Dedifferentiated amniotic fluid mesenchymal stem cell (primary cell): ENCODE measurements around the gene MRPL19.
A peak's percentile ranks its signal among the peaks of the same experiment; 100 is the strongest.

ENCODE experiments used
- DNase-seq: peaks from one replicate; pipeline ENCODE4 v3.0.0-alpha.2; 2016; ENCODE audit errors: extremely low spot score

Gene MRPL19

DNA sequence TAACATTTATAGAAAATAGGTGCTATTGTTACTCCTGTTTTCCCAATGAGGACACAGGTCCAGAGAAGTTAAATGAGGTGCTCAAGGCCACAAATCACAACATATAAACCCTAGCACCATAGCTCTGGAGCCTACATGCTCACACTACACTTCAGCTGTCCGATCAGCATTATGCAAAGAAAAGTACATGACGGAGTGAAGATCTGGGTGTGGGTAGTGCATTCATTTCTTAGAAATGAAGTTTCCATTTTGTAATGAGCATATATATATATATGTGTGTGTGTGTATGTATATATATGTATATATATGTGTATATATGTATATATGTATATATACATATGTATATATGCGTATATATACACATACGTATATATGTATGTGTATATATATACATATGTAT lies 30.2 kb upstream of the MRPL19 start:
- DNase-seq = no peak

- no peak for DNase-seq
Observed at GRCh38 chr2:75616933-75617332, 29.6 kb upstream of the MRPL19 start.

DNA sequence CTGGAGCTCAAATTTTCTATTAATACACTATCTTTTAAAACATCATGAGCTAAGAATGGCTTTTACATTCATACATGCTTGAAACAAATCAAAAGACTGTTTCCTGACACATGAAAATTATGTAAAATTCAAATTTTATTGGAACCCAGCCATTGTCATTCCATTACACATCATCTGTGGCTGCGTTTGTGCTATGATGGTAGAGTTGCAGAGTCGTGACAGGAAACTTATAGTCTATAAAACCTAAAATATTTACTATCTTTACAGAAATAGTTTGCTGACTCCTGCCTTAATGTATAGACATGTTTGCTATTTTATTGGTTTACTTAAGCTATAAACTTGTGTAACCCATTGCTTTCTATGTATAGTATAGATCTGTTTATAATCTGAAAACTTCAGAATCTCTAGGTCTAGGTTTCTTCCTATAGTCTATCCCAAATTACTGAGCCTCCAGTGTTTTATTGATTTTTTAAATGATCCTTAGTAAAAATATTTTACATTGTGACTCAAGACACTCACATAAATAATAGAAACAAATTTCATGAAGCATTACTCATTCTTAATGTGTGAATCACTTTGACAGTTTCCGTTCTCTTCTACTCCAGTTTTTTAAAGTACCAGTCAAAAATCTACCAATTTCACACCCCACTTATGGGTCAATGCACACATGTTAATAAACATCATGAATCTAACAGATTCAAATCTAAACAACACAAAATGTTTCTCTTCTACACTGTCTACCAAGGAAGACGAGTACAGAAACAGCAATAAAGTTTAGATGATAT lies 26.4 kb upstream of the MRPL19 start:
- no peak for DNase-seq

GRCh38 chr2:75621228-75621627 lies 25.4 kb upstream of the MRPL19 start:
- no peak for DNase-seq

GRCh38 chr2:75622500-75622899 lies 24.1 kb upstream of the MRPL19 start:
- DNase-seq = no peak

DNA sequence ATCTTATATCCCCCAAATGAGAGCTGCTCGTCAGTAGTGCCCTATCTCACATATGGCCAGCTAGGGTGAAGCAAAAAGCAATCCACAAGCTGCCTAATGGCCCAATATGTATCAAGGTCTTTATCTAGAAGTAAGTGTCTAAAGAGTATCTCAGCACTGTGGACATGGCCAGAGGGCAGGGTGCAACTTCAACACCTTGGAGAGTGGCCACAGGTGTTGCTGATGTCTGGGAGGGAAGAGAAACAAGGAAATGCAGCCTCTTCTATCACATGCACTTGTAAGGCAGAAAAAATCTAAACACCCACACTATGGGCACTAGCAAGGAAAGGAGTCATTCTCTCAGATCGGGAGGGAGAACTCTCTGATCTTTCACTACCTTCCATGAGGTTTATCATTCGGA lies 23.7 kb upstream of the MRPL19 start:
- DNase-seq = no peak

- DNase-seq = peak; percentile 66
Observed at GRCh38 chr2:75627902-75628504, 18.6 kb upstream of the MRPL19 start.

GRCh38 chr2:75632091-75632701 lies 14.4 kb upstream of the MRPL19 start:
- no peak for DNase-seq

GRCh38 chr2:75632813-75633212 lies 13.8 kb upstream of the MRPL19 start:
- no peak for DNase-seq

- no peak for DNase-seq
Observed at GRCh38 chr2:75633620-75634019, 13.0 kb upstream of the MRPL19 start.

DNA sequence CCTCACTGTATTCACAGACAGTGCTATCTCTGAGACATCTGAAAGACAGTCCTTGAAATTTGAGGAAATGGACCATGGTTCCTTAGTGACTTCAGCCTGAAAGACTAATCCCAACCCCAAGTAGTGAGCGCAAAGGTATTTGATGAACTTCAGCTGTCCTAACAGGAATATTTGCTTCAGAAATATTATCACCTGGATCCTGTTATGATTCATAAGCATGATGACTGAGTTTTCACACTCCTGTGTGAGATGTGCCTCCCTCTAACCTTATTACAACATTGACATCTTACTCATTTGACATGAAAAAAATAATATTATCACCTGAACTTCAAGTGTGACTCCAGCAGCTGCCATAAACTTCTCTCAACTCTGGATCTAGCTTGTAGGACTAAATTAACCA lies 11.6 kb upstream of the MRPL19 start:
- no peak for DNase-seq

- DNase-seq = no peak
Observed at GRCh38 chr2:75637568-75637967, 9.0 kb upstream of the MRPL19 start.

DNA sequence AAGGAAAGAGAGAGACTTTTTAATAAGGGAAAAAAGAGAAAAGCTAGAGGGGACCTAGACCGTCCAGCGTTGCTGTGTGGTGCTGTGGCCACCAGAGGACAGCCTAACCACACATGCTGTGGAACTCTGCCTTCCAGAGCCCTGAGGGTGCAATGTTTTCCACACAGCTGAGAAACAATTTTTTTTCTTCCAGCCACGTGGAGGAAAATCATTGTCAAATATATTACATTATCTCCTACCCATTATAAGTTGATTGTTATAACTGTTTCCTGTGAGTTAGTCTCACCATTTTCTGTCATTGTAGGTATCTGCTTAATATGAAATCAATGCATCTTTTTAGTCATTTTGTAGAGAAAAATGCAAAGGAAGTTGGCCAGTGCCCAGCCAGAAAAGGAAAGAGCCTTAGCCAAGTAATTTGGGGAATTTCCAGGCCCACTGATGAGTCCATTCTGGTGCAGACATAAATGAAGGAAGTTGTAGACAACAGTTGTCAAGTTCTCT lies 5.9 kb upstream of the MRPL19 start:
- DNase-seq = peak; percentile 84

DNA sequence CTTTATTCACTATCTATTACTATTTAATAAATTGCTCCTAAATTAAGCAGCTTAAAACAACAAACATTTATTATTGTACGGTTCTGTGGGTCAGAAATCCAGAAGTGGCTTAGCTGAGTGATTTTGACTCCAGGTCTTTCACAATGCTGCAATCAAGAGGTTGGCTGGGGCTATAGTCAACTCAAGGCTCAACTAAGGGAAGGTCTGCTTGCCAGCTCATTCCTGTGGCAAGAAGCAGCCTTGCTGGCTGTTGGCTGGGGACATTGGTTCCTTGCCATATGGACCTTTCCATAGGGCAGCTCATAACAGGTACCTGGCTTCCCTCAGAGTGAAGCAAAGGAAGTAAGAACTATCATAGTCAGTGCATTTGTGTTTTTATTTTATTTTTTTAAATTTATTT lies 5.0 kb upstream of the MRPL19 start:
- no peak for DNase-seq

GRCh38 chr2:75643980-75644379 lies 2.6 kb upstream of the MRPL19 start:
- DNase-seq = no peak

GRCh38 chr2:75645643-75646042 lies 940 bp upstream of the MRPL19 start:
- no peak for DNase-seq

DNA sequence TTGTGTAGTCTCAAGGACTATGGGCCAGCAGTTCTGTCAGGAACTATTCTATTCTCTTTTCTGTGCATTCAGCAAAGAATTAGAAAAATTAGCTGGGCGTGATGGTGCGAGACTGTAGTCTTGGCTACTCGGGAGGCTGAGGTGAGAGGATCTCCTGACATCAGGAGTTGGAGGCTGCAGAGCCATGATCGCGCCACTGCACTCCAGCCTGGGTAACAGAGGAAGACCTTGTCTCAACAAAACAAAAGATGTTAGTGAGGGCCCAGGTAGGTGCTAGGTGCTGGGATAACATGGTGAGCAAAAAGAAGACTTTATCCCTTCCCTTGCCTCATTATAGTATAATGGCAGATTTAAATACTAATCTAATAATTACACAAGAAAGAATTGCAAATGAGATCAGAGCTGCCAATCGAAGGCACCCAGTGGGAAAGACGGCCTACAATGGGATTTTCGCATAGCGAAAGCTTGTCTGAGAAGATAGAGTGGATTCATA lies 447 bp upstream of the MRPL19 start:
- DNase-seq = no peak

DNA sequence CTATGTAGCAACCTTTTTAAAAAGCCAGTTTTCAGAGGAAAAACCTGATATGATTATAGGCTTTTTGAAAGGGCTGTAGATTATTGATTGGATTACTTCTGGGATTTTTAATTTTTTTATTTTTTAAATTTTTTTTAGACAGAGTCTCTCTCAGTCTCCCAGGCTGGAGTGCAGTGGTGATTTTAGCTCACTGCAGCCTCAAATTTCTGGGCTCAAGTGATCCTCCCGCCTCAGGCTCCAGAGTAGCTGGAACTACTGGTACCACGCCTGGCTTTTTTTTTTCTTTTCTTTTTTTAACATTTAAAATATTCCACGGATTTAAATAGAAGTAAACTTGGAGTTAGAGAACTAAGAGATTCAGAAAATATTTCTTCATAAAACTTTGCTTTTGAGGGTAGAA lies 1.2 kb downstream of the MRPL19 start:
- DNase-seq = no peak

DNA sequence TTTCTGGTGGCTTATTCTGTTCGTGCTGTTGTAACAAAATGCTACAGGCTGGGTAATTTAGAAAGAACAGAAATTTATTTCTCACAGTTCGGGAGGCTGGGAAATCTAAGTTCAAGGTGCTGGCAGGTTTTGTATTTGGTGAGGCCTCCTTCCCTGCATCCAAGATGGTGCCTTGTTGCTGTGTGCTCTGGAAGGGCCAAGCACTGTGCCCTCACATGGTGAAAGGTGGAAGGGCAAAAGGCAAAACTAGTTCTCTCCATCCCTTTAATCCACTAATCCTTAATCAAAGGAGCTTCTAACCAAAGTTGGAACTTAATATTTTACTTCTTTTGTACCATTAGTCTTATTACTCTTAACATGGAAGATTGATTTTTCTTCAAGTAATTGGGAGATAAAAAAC lies 7.4 kb downstream of the MRPL19 start:
- no peak for DNase-seq

- DNase-seq = no peak
Observed at GRCh38 chr2:75655861-75656260, 9.3 kb downstream of the MRPL19 start.

DNA sequence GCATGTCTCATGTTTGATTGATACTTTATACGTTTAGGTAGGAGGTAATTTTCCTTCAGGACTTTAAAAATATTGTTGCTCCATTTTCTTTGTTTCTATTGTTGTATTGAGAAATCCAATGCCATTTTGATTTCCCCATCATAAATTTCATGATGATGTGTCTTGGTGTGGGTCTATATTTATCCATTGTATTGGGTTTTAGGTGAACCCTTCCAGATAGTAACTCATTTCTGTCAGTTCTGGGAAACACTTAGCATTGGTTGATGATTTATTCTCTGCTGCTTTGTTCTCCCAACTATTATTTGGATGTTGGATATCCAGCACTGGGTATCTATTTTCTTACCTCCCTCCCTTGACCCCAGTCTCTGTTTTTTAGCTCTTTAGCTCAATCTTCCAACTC lies 10.0 kb downstream of the MRPL19 start:
- DNase-seq = no peak

- no peak for DNase-seq
Observed at GRCh38 chr2:75657798-75658197, 11.2 kb downstream of the MRPL19 start.

GRCh38 chr2:75666911-75667310 lies 20.3 kb downstream of the MRPL19 start:
- no peak for DNase-seq
